A549 (cell line): ENCODE data around the gene MAU2. TPM values are rescaled to one million over a fixed set of nuclear protein-coding genes. Genes with fewer than 3 reads are reported as not detected.

ENCODE experiments used
- ATAC-seq, 2 experiments: fragments of 200-7000 bp in 1 of 2; fragments of >200 bp in 1 of 2; cut with Nextera tagmentation in 1 of 2; cut with Tn5 transposase in 1 of 2; 3 replicates each; pipeline versions ENCODE4 v1.8.0 to v1.9.1; 2018 to 2020; ENCODE audit warnings: mild to moderate bottlenecking in 1 of 2, moderate library complexity in 1 of 2
- CTCF ChIA-PET: fragments of 300-600 bp; sonication (Branson Sonifier 250); formaldehyde crosslinking; extraction: SDS; loops from one replicate; lab custom pipeline; 2021; ENCODE audit warnings: antibody characterized with exemption, inconsistent platforms; lab: Yijun Ruan, JAX
- POLR2A ChIA-PET: fragments of 350-600 bp; formaldehyde crosslinking; extraction: SDS; loops from one replicate; lab custom pipeline; 2021; ENCODE audit warnings: antibody characterized with exemption, inconsistent platforms; lab: Yijun Ruan, JAX
- DNase-seq, 2 experiments: peaks; one replicate each; pipeline versions ENCODE4 v3.0.0 to v3.0.0-alpha.2; 2011 to 2016; ENCODE audit warnings: low read depth in 1 of 2, low spot score in 1 of 2
- FAIRE-seq: peaks from 2 replicates; lab custom pipeline; 2011; peaks lifted over from hg19 to GRCh38; lab: Jason Lieb, UNC
- H3K27ac ChIP-seq, 2 experiments: fragments of >200 bp; sonication (Bioruptor Twin); formaldehyde crosslinking; 3 replicates each; pipeline ENCODE4 v1.5.1; 2016 to 2017
- H3K4me1 ChIP-seq: fragments of >200 bp; sonication (Bioruptor Twin); formaldehyde crosslinking; 3 replicates; pipeline ENCODE4 v1.6.1; 2016
- H3K4me2 ChIP-seq: fragments of >200 bp; sonication (Bioruptor Twin); formaldehyde crosslinking; 3 replicates; pipeline ENCODE4 v1.6.1; 2016
- H3K4me3 ChIP-seq: fragments of >200 bp; sonication (Bioruptor Twin); formaldehyde crosslinking; 3 replicates; pipeline ENCODE4 v1.5.1; 2016
- H3K9me3 ChIP-seq: fragments of >200 bp; sonication (Bioruptor Twin); formaldehyde crosslinking; 3 replicates; pipeline ENCODE4 v1.6.1; 2016
- CHD2 ChIP-seq: fragments of 150-350 bp; IDR thresholded peaks from 2 replicates; pipeline ENCODE4 v1.6.1; 2014; ENCODE audit warnings: low read length; ENCODE audit not compliant: partially characterized antibody
- CTCF ChIP-seq: fragments of >200 bp; sonication (Bioruptor Twin); formaldehyde crosslinking; IDR thresholded peaks from 3 replicates; pipeline ENCODE4 v1.5.1; 2016
- E2F6 ChIP-seq: IDR thresholded peaks from 2 replicates; pipeline ENCODE4 v1.6.1; 2012; ENCODE audit warnings: low read depth, borderline replicate concordance
- ELK1 ChIP-seq: fragments of 150-350 bp; IDR thresholded peaks from 2 replicates; pipeline ENCODE4 v1.6.1; 2014; ENCODE audit warnings: low read depth, mild to moderate bottlenecking, low read length
- EP300 ChIP-seq, 2 experiments: fragments of >200 bp; sonication (Bioruptor Twin); formaldehyde crosslinking; IDR thresholded peaks; 2 replicates in 1 of 2; 3 replicates in 1 of 2; pipeline ENCODE4 v1.6.1; 2016 to 2017
- FOSL2 ChIP-seq, 2 experiments: fragments of 450-650 bp in 1 of 2; fragments of >200 bp in 1 of 2; sonication (Bioruptor Twin) in 1 of 2; formaldehyde crosslinking; IDR thresholded peaks; 2 replicates each; pipeline versions ENCODE4 v1.5.0 to v1.6.1; 2016 to 2020; ENCODE audit warnings: mild to moderate bottlenecking in 1 of 2, moderate library complexity in 1 of 2
- FOXS1 ChIP-seq: fragments of 250-450 bp; sonication (Bioruptor Pico); IDR thresholded peaks from 2 replicates; pipeline ENCODE4 v1.5.0; 2020; ENCODE audit warnings: mild to moderate bottlenecking, moderate library complexity
- HEYL ChIP-seq: fragments of 250-450 bp; sonication (Bioruptor Pico); IDR thresholded peaks from 2 replicates; pipeline ENCODE4 v1.8.0; 2021; ENCODE audit warnings: mild to moderate bottlenecking, moderate library complexity
- HOXB13 ChIP-seq: fragments of 250-450 bp; sonication (Bioruptor Pico); IDR thresholded peaks from 2 replicates; pipeline ENCODE4 v1.5.0; 2020; ENCODE audit warnings: low read depth, mild to moderate bottlenecking, moderate library complexity
- HOXB5 ChIP-seq: fragments of 250-450 bp; sonication (Bioruptor Pico); IDR thresholded peaks from 2 replicates; pipeline ENCODE4 v1.5.0; 2020; ENCODE audit warnings: mild to moderate bottlenecking, moderate library complexity
- JUNB ChIP-seq: fragments of >200 bp; sonication (Bioruptor Twin); formaldehyde crosslinking; IDR thresholded peaks from 2 replicates; pipeline ENCODE4 v1.6.1; 2016
- KDM1A ChIP-seq: fragments of 200-600 bp; sonication (generic); IDR thresholded peaks from 2 replicates; pipeline ENCODE4 v1.6.1; 2016; ENCODE audit warnings: low read depth, mild to moderate bottlenecking
- PBX3 ChIP-seq: IDR thresholded peaks from 2 replicates; pipeline ENCODE4 v1.6.1; 2012
- RAD21 ChIP-seq, 2 experiments: fragments of >200 bp in 1 of 2; sonication (Bioruptor Twin) in 1 of 2; formaldehyde crosslinking in 1 of 2; IDR thresholded peaks in 1 of 2; conservative IDR thresholded peaks in 1 of 2; 2 replicates in 1 of 2; 3 replicates in 1 of 2; pipeline ENCODE4 v1.6.1; 2012 to 2018; ENCODE audit warnings: inconsistent platforms in 1 of 2
- TFCP2L1 ChIP-seq: fragments of 250-450 bp; sonication (Bioruptor Pico); IDR thresholded peaks from 2 replicates; pipeline ENCODE4 v1.5.0; 2021; ENCODE audit warnings: mild to moderate bottlenecking
- USF2 ChIP-seq: fragments of 450-650 bp; IDR thresholded peaks from 2 replicates; pipeline ENCODE4 v1.6.1; 2014; ENCODE audit warnings: antibody characterized with exemption
- ZSCAN20 ChIP-seq: fragments of 250-450 bp; sonication (Bioruptor Pico); IDR thresholded peaks from 2 replicates; pipeline ENCODE4 v1.8.0; 2022; ENCODE audit warnings: mild to moderate bottlenecking, moderate library complexity
- WGBS: methylation state at CpG from one replicate; pipeline ENCODE4 v1.1.6; 2017; ENCODE audit errors: missing lambda C conversion rate; 5-methylcytosine and 5-hydroxymethylcytosine counted together
- polyA plus RNA-seq, 4 experiments: library from polyadenylated mRNA; depleted of rRNA in 3 of 4; stranded (reverse); fragments of >200 nt; fragmentation: RNase III in 1 of 4; extraction: RNeasy Plus Mini Kit Qiagen cat#74134 plus additional on column Dnase treatment in 1 of 4; gene quantifications; 2 replicates in 3 of 4; 3 replicates in 1 of 4; pipeline ENCODE4 v1.2.3, GENCODE V29; 2011 to 2017
- TF ChIP-seq, protein P1 (sequence below): fragments of 250-450 bp; sonication (Bioruptor Pico); IDR thresholded peaks from 2 replicates; pipeline ENCODE4 v1.5.0; 2021; ENCODE audit warnings: mild to moderate bottlenecking, moderate library complexity, borderline replicate concordance
- TF ChIP-seq, protein P2 (sequence below): fragments of >200 bp; sonication (Bioruptor Twin); formaldehyde crosslinking; IDR thresholded peaks from 3 replicates; pipeline ENCODE4 v1.6.1; 2016

Gene MAU2
- polyA plus RNA-seq, 2 of the 4 experiments (the other 2 are of a cell fraction), result 8.5 to 11.5 TPM

- no peak for FAIRE-seq
- CTCF ChIA-PET, result no interaction called here
Observed at GRCh38 chr19:19300613-19301012, 20.0 kb upstream of the MAU2 start.

GRCh38 chr19:19303411-19303810 lies 17.2 kb upstream of the MAU2 start:
- H3K4me3 ChIP-seq, result no peak overlapping the region
- TF ChIP-seq PBX3, result no peak
- TF ChIP-seq CTCF, result no peak
- no peak for TF ChIP-seq HEYL
- TF ChIP-seq USF2, result no peak
- no peak for TF ChIP-seq CHD2
- no peak for TF ChIP-seq EP300 (IDR thresholded peaks at IDR 0.05)
- TF ChIP-seq TFCP2L1 (CRISPR knock-in tag), result no peak
- no peak for TF ChIP-seq FOXS1 (CRISPR knock-in tag)
- no peak for TF ChIP-seq E2F6
- TF ChIP-seq, protein P1, sequence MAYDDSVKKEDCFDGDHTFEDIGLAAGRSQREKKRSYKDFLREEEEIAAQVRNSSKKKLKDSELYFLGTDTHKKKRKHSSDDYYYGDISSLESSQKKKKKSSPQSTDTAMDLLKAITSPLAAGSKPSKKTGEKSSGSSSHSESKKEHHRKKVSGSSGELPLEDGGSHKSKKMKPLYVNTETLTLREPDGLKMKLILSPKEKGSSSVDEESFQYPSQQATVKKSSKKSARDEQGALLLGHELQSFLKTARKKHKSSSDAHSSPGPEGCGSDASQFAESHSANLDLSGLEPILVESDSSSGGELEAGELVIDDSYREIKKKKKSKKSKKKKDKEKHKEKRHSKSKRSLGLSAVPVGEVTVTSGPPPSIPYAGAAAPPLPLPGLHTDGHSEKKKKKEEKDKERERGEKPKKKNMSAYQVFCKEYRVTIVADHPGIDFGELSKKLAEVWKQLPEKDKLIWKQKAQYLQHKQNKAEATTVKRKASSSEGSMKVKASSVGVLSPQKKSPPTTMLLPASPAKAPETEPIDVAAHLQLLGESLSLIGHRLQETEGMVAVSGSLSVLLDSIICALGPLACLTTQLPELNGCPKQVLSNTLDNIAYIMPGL (CRISPR knock-in tag), result no peak
- TF ChIP-seq KDM1A, result no peak
- TF ChIP-seq FOSL2 (IDR thresholded peaks at IDR 0.05), result no peak
- TF ChIP-seq FOSL2 (CRISPR knock-in tag; IDR thresholded peaks at IDR 0.05), result no peak
- TF ChIP-seq, protein P2, sequence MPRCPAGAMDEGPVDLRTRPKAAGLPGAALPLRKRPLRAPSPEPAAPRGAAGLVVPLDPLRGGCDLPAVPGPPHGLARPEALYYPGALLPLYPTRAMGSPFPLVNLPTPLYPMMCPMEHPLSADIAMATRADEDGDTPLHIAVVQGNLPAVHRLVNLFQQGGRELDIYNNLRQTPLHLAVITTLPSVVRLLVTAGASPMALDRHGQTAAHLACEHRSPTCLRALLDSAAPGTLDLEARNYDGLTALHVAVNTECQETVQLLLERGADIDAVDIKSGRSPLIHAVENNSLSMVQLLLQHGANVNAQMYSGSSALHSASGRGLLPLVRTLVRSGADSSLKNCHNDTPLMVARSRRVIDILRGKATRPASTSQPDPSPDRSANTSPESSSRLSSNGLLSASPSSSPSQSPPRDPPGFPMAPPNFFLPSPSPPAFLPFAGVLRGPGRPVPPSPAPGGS, result no peak
- no peak for TF ChIP-seq JUNB
- no peak for TF ChIP-seq RAD21 (conservative IDR thresholded peaks at IDR 0.05 in 1 of 2, IDR thresholded peaks at IDR 0.05 in 1 of 2)
- no peak for TF ChIP-seq HOXB13 (CRISPR knock-in tag)
- FAIRE-seq, result no peak
- no peak for DNase-seq
- CTCF ChIA-PET, result interaction anchor here (0.6 to 2.3 kb wide), 2 partner anchors 29 to 40 kb away, joined by 3 to 7 read pairs; no protein-coding TSS in a partner anchor
- H3K4me1 ChIP-seq, result no peaks in the 10 kb centered on the region
- no peak overlapping the region for H3K4me2 ChIP-seq
- 92% methylated on average over 14 of the region's 14 CpGs for WGBS
- ATAC-seq, result no peak
- POLR2A ChIA-PET, result no interaction called here
- no peak overlapping the region for H3K27ac ChIP-seq
- no peaks in the 10 kb centered on the region for H3K9me3 ChIP-seq

More at GRCh38 chr19:19300613-19301012, 20.0 kb upstream of the MAU2 start:
- 94% methylated on average over 6 of the region's 12 CpGs for WGBS
- ATAC-seq, result no peak
- TF ChIP-seq ELK1 (no peak), ZSCAN20 (no peak), HOXB13 (CRISPR knock-in tag) (no peak), HOXB5 (CRISPR knock-in tag) (no peak), CTCF (no peak)
- H3K9me3 ChIP-seq, result no peaks in the 10 kb centered on the region
- POLR2A ChIA-PET, result no interaction called here
- no peaks in the 10 kb centered on the region for H3K4me1 ChIP-seq
- no peak overlapping the region for H3K4me3 ChIP-seq
- no peak for DNase-seq
- H3K27ac ChIP-seq, result no peak overlapping the region
- no peak overlapping the region for H3K4me2 ChIP-seq
